Upper lobe of right lung (tissue), 1 donor: ENCODE measurements around the gene SMPD1. TPM values are rescaled to one million over a fixed set of nuclear protein-coding genes. Genes with fewer than 3 reads are reported as not detected.

Experiments used
- ATAC-seq: fragments of 200-7000 bp; cut with Tn5 transposase; one replicate; pipeline ENCODE4 v1.9.1; 2020; ENCODE audit warnings: mild to moderate bottlenecking, moderate library complexity
- DNase-seq: peaks from one replicate; pipeline ENCODE4 v3.0.0-alpha.2; 2020
- H3K27ac ChIP-seq: fragments of 200-600 bp; one replicate; pipeline ENCODE4 v1.8.0; 2022
- H3K27me3 ChIP-seq: fragments of 200-600 bp; one replicate; pipeline ENCODE4 v1.8.0; 2022; ENCODE audit warnings: mild to moderate bottlenecking
- H3K36me3 ChIP-seq: fragments of 200-600 bp; one replicate; pipeline ENCODE4 v1.8.0; 2022
- H3K4me1 ChIP-seq: fragments of 200-600 bp; one replicate; pipeline ENCODE4 v1.8.0; 2022
- H3K4me3 ChIP-seq: fragments of 200-600 bp; one replicate; pipeline ENCODE4 v1.8.0; 2022; ENCODE audit warnings: mild to moderate bottlenecking
- H3K9me3 ChIP-seq: fragments of 200-600 bp; one replicate; pipeline ENCODE4 v1.8.0; 2022
- intact Hi-C: fragments of 100-400 bp; cut with DNase I; formaldehyde crosslinking; loops from one replicate; pipeline ENCODE4 v1.11.0; 2022
- total RNA-seq: library from RNA; stranded (reverse); fragmentation: NEBNext Ultra II Directional; extraction: Animal tissue kit (Norgen Biotek cat#: 25700); gene quantifications from one replicate; pipeline ENCODE4 v1.2.1, GENCODE V29; 2021
- TF ChIP-seq, protein P1 (sequence below): fragments of 200-600 bp; IDR thresholded peaks from one replicate; pipeline ENCODE4 v1.8.0; 2022; ENCODE audit warnings: antibody characterized with exemption
- donor health status: DM: no; HTN: yes; CAD: no; lungs with severe emphysema.

The SMPD1 gene
- total RNA-seq, 1 donor from 2014 or later: 51.9 TPM

GRCh38 chr11:6353367-6353987, 36.8 kb upstream of the SMPD1 start:
- H3K36me3 ChIP-seq: no peaks in the 10 kb centered on the region
- ATAC-seq (peak; percentile 91), DNase-seq (no peak)
- no peaks in the 10 kb centered on the region for H3K27me3 ChIP-seq
- H3K4me3 ChIP-seq: no peak overlapping the region
- H3K9me3 ChIP-seq: no peaks in the 10 kb centered on the region
- TF ChIP-seq, protein P1, sequence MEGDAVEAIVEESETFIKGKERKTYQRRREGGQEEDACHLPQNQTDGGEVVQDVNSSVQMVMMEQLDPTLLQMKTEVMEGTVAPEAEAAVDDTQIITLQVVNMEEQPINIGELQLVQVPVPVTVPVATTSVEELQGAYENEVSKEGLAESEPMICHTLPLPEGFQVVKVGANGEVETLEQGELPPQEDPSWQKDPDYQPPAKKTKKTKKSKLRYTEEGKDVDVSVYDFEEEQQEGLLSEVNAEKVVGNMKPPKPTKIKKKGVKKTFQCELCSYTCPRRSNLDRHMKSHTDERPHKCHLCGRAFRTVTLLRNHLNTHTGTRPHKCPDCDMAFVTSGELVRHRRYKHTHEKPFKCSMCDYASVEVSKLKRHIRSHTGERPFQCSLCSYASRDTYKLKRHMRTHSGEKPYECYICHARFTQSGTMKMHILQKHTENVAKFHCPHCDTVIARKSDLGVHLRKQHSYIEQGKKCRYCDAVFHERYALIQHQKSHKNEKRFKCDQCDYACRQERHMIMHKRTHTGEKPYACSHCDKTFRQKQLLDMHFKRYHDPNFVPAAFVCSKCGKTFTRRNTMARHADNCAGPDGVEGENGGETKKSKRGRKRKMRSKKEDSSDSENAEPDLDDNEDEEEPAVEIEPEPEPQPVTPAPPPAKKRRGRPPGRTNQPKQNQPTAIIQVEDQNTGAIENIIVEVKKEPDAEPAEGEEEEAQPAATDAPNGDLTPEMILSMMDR: peak; percentile 93
- intact Hi-C loops: no loop called here
- H3K27ac ChIP-seq: no peak overlapping the region
- H3K4me1 ChIP-seq: peaks cover 15% of the 10 kb centered on the region

GRCh38 chr11:6354651-6355485, 35.4 kb upstream of the SMPD1 start:
- ATAC-seq: no peak
- no peak for DNase-seq
- intact Hi-C loops: no loop called here
- Histone ChIP-seq H3K4me1 (peaks cover 15% of the 10 kb centered on the region), H3K9me3 (no peaks in the 10 kb centered on the region), H3K27me3 (no peaks in the 10 kb centered on the region), H3K4me3 (no peak overlapping the region), H3K27ac (no peak overlapping the region), H3K36me3 (no peaks in the 10 kb centered on the region)
- TF ChIP-seq, protein P1: no peak

- Histone ChIP-seq H3K27me3 (no peaks in the 10 kb centered on the region), H3K36me3 (no peaks in the 10 kb centered on the region), H3K4me3 (no peak overlapping the region), H3K27ac (no peak overlapping the region), H3K9me3 (no peaks in the 10 kb centered on the region), H3K4me1 (peaks cover 15% of the 10 kb centered on the region)
- TF ChIP-seq, protein P1: no peak
- peak; percentile 30 for ATAC-seq
- intact Hi-C loops: no loop called here
- no peak for DNase-seq
Observed at GRCh38 chr11:6356503-6357055, 33.7 kb upstream of the SMPD1 start.

DNA sequence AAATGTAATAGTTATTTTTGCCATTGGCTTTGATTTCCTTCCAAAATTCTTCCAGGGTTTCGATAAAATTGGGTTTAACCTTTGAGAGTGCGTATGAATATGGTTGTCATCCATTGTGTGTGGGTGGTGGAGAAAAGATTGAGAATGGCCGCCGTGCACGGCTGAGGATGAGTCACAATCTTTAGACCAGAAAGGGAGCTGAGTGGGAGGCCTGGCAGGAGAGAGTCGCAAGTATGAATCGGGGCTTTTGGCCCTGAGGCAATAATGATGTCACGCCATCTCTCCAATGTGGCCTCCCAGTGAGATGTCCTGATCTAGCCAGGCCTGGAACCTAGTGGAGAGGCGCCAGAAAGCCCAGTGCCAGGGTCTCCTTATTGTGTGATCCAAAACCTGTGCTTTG, 33.1 kb upstream of the SMPD1 start:
- peak; percentile 39 for ATAC-seq
- intact Hi-C loops: no loop called here
- Histone ChIP-seq H3K27ac (no peak overlapping the region), H3K27me3 (no peaks in the 10 kb centered on the region), H3K36me3 (no peaks in the 10 kb centered on the region), H3K9me3 (no peaks in the 10 kb centered on the region), H3K4me3 (no peak overlapping the region), H3K4me1 (peaks cover 15% of the 10 kb centered on the region)
- TF ChIP-seq, protein P1: no peak
- DNase-seq: no peak

- Histone ChIP-seq H3K27me3 (no peaks in the 10 kb centered on the region), H3K36me3 (no peaks in the 10 kb centered on the region), H3K9me3 (no peaks in the 10 kb centered on the region), H3K4me1 (peaks cover 15% of the 10 kb centered on the region), H3K4me3 (no peak overlapping the region), H3K27ac (no peak overlapping the region)
- no peak for DNase-seq
- intact Hi-C loops: no loop called here
- ATAC-seq: no peak
- TF ChIP-seq, protein P1: no peak
Observed at GRCh38 chr11:6360183-6360582, 30.1 kb upstream of the SMPD1 start.
